GM12873 (cell line): ENCODE measurements around the gene TMEM18.

Experiments used
- TF ChIP-seq, protein P1 (sequence below): IDR thresholded peaks from 2 replicates; pipeline ENCODE4 v1.5.1; 2012; ENCODE audit warnings: low read depth, mild to moderate bottlenecking, moderate library complexity, low read length, control low read depth; ENCODE audit not compliant: insufficient read depth; ENCODE audit errors: missing control alignments

TMEM18 gene

DNA sequence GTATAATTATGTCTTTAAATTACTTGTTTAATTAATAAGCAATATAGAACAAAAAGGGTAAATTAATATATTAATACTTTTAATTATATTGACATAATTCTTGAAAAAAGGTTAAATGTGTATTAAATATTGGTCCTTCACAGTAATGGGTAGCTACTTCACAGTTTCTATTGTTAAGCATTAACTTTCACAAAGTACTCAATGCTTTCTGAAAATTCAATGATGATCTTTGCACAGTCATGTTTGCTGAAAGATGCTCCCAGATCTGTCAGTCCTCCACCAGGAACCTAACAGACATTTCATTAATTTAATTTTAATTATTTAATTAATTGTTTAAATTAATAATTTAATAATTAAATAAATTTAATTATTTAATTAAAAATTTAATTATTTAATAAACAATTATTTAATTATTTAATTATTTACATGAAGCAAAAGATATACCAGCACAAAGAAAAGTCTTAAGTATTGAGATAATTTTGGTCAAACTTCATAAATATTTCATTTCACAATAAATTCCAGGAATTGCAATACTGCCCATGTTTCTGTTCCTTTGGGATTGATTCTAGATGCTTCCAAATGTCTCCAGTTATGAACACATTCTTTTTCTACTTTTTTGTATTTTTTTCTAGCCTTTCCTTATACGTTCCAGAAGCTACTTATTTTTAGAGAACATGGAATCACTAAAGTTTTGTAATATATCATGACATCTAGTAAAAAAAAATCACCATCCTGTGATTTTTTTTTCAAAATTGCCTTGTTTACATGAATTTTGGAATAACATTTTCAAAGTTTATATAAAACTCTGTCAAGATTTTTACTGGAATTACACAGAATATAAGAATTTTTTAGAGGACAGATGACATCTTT is 46.5 kb downstream of the TMEM18 start:
- TF ChIP-seq, protein P1, sequence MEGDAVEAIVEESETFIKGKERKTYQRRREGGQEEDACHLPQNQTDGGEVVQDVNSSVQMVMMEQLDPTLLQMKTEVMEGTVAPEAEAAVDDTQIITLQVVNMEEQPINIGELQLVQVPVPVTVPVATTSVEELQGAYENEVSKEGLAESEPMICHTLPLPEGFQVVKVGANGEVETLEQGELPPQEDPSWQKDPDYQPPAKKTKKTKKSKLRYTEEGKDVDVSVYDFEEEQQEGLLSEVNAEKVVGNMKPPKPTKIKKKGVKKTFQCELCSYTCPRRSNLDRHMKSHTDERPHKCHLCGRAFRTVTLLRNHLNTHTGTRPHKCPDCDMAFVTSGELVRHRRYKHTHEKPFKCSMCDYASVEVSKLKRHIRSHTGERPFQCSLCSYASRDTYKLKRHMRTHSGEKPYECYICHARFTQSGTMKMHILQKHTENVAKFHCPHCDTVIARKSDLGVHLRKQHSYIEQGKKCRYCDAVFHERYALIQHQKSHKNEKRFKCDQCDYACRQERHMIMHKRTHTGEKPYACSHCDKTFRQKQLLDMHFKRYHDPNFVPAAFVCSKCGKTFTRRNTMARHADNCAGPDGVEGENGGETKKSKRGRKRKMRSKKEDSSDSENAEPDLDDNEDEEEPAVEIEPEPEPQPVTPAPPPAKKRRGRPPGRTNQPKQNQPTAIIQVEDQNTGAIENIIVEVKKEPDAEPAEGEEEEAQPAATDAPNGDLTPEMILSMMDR = no peak

DNA sequence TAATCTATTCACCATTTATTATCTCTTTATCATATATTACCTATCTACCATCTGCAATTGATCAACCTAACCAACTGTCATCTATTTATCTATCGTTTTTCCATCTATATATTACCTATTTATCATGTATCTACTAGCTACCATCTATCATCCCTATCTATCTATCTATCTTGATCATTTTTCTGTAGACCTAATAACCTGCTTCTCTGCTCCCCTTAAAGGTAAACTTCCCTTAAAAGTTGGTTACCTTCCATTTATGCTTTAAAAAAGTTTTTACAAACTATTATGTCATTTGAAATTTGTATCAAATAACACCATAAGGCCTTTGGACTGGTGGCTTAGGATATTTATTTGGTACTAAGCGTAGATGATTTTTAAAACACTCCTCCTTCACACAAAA is 47.2 kb downstream of the TMEM18 start:
- TF ChIP-seq, protein P1 = no peak

DNA sequence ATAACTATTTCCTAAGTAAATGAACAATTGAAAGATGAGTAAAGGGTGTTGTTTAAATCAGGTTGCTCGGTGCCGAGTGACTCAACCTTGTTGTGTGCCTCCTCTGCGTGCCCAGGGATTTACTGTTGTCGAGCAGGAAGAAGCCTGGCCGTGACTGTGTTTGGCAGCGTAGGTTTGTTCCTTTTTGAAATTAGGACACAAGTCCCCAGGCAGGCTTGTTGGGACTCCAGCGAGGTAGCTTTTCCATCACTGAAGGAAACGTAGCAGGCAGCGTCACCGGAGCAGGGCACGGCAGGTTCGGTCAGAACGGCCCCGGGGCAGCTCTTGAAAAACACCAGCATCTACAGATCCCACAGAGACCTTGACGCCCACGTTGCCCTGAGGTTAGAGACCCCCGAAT is 48.6 kb downstream of the TMEM18 start:
- TF ChIP-seq, protein P1 = no peak

DNA sequence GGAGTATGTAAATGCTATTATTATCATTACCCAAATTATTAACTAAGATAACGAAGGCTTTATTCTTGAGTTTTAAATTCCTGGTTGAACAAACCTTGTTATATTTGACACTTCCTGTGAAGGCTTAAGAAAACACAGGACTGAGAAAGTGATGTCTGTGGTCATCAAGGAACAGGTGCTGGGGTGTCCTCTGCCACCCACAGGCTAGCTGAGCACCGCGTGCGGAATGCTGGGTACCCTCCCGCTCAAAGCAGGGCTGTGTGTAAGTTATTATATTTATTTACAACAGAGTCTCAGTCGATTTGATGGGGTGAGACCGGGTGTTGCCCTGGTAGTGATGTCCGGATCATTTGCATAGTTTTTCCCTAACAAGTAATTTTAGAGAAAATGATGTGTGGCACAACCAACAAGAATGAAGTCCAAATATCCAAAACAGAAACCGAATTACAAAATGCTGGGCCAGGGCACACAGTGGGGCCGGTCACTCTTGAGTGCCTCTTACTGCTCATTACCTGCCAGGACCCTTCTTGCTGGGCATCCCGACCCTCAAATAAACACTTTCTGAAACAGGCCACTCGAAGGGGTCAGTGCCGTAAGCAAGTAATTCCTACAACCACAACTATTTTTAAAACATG is 49.2 kb downstream of the TMEM18 start:
- TF ChIP-seq, protein P1 = no peak

DNA sequence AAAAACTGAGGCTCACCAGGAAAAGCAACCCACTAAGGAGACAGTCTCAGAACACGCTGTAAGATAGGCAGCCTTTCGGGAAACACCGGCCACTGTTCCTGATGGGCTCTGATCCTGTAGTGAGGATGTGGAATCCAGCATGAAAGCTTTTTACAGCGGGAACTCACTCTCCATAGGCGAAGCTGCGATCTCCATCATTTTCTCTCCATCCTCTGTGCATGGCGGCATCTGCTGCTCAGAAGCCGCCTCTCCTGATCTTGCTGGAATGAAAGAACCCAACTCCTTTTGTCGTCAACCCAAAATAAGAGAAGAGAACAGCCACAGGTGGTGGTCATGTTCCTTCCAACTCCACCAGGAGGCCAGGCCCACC is 49.9 kb downstream of the TMEM18 start:
- TF ChIP-seq, protein P1 = no peak

DNA sequence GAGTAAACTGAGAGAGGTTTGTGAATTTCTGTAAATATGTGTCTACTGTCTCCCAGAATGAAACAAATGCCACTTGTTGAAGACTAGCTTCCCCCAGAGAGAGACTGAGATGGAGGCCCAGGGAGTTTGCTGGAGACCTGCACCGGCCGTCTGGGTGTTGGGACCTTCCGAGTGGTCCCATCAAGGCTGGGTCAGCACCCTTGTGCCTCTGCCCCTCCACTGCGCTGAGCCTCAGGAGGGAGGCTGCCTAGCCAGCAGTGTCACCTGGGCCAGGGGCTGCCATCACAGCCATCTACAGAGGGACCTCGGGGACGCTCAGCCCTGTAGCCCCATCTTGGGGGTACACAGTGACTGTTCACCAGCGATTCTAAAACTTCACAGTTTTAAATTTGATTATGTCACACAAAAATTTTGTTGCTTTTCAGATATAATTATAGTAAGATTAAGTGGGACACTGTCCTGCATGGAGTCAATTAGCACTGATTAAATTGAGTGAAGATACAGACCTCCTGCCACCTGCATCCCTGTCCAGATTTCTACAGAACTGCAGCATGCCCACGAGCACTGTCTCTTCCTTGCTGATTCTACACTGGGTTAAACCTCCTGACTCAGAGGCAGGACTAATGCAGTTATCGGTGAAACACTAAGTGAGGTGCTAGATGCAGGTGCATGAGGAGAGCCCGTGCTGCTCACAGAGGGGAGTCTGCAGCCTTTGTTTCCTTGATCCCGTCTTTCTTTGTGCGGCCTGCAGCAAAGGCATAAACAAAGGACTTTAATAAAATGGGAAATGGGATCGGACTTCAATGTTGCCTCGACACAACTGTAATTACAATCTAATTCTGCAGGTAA is 50.5 kb downstream of the TMEM18 start:
- TF ChIP-seq, protein P1 = no peak
